ENCODE measurements around the gene FBXO10. TPM values are rescaled to one million over a fixed set of nuclear protein-coding genes. Genes with fewer than 3 reads are reported as not detected.
A peak's percentile ranks its signal among the peaks of the same experiment; 100 is the strongest.
"Not testable (repeated sequence)": the region's sequence is repeated elsewhere in the genome, so short reads cannot be mapped to it uniquely, and the experiment has no call there.

The FBXO10 gene
- total and polyA plus RNA-seq, 10 of the 15 experiments (the other 5 are each of a cell fraction or from before 2014, with no cell fraction given) = 1.6 to 17.2 (median 9.6) TPM

DNA sequence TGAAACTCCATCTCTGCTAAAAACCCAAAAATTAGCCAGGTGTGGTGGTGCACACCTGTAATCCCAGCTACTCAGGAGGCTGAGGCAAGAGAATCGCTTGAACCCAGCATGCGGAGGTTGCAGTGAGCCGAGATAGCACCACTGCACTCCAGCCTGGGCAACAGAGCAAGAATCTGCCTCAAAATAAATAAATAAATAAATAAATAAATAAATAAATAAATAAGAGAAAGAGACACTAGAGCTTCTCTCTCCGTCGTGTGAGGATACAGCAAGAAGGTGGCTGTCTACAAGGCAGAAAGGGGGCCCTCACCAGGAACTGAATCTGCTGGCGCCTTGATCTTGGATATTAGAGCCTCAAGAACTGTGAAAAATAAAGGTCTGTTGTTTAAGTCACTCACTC is 102.2 kb downstream of the FBXO10 start:
- H2AFZ ChIP-seq (ENCODE audit: control insufficient read depth, low read depth, low read length); FAIRE-seq; ATAC-seq; H3K4me2 ChIP-seq (ENCODE audit: control insufficient read depth, insufficient read depth); H3K9ac ChIP-seq (ENCODE audit: control insufficient read depth, insufficient read depth, low read length); BruUV-seq (replicated peaks); RAD21 ChIA-PET (ENCODE audit: unreplicated experiment); H3K27me3 ChIP-seq (replicated peaks in 1 of 2; ENCODE audit: control insufficient read depth in 2 of 2, insufficient read depth in 2 of 2, low read length in 1 of 2); intact Hi-C loops (cut with micrococcal nuclease; ENCODE audit: unreplicated experiment); DNase-seq (ENCODE audit: low read depth, low spot score); H3K9me3 ChIP-seq (replicated peaks; ENCODE audit: control insufficient read depth, insufficient read depth, low read length); H3K79me2 ChIP-seq (ENCODE audit: control insufficient read depth, insufficient read depth, low read length); H4K20me1 ChIP-seq (ENCODE audit: control insufficient read depth, insufficient read depth); H3K36me3 ChIP-seq (ENCODE audit: control insufficient read depth in 2 of 2, insufficient read depth in 2 of 2, low read length in 1 of 2); in situ Hi-C loops (cut with MboI); POLR2A ChIA-PET; CTCF ChIA-PET; H3K27ac ChIP-seq (ENCODE audit: control insufficient read depth, insufficient read depth); H3K4me1 ChIP-seq (ENCODE audit: control insufficient read depth, insufficient read depth, low read length); SMC1A ChIA-PET (ENCODE audit: uncharacterized antibody, unreplicated experiment); H3K4me3 ChIP-seq: not testable (repeated sequence)
- 51% methylated on average over 6 of the region's 6 CpGs for WGBS (ENCODE audit: insufficient coverage, insufficient replicate concordance, low lambda C conversion rate, missing lambda C conversion rate)

DNA sequence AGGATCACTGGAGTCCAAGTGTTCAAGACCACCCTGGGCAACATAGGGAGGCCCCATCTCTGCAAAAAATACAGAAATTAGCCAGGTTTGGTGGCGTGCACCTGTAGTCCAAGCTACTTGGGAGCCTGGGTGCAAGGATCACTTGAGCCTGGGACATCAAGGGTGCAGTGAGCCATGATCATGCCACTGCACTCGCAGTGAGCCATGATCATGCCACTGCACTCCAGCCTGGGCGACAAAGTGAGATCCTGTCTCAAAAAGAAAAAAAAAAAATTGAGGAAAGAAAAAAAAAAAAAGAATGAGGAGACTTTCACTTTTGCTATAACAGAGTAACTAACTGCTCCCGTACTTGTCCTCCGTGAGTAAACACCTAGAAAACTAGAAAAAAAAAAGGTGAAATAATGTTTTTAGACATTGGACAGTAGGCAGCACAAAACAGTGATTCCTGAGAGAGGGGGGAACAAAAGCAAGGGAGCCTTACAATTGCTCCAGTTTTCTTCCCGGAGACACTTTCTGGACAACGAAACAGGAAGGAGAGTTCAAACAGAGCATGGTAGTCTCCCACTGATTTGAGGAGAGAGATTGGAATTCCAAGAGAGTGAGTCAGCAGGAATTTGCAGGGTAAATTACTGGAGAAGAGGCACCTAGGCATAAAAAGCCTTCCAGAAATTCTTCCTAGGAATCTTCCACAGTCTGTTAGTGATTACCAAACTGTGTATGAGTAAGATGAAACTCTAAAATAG is 104.1 kb downstream of the FBXO10 start:
- Histone ChIP-seq H3K27me3 (replicated peaks in 1 of 2; ENCODE audit: control insufficient read depth in 2 of 2, insufficient read depth in 2 of 2, low read length in 1 of 2) (no peaks in the 10 kb centered on the region), H3K79me2 (ENCODE audit: control insufficient read depth, insufficient read depth, low read length) (no peaks in the 10 kb centered on the region; the same call in 1 of the 2 replicates), H3K4me2 (ENCODE audit: control insufficient read depth, insufficient read depth) (peak overlapping the region; percentile 11), H4K20me1 (ENCODE audit: control insufficient read depth, insufficient read depth) (no peaks in the 10 kb centered on the region), H3K4me1 (ENCODE audit: control insufficient read depth, insufficient read depth, low read length) (no peaks in the 10 kb centered on the region), H3K9ac (ENCODE audit: control insufficient read depth, insufficient read depth, low read length) (peak overlapping the region; percentile 1; the same call in 1 of the 2 replicates), H3K9me3 (replicated peaks; ENCODE audit: control insufficient read depth, insufficient read depth, low read length) (no peaks in the 10 kb centered on the region; the same call in 1 of the 3 replicates), H3K27ac (ENCODE audit: control insufficient read depth, insufficient read depth) (peak overlapping the region; percentile 1; the same call in 1 of the 2 replicates), H3K36me3 (ENCODE audit: control insufficient read depth in 2 of 2, insufficient read depth in 2 of 2, low read length in 1 of 2) (no peaks in the 10 kb centered on the region), H3K4me3 (0 out of 2 replicates have a peak overlapping the region, but pooled peaks have one; percentile 3), H2AFZ (ENCODE audit: control insufficient read depth, low read depth, low read length) (peak overlapping the region; percentile 21)
- ChIA-PET CTCF (interaction anchor here (1.1 to 1.5 kb wide), 3 partner anchors 9 to 14 kb away, joined by 3 to 9 read pairs (median 4); partner anchors contain the start of gene POLR1E), SMC1A (ENCODE audit: uncharacterized antibody, unreplicated experiment) (interaction anchor here (1.7 kb wide), 1 partner anchor 10 kb away, joined by 4 read pairs; no protein-coding TSS in a partner anchor), RAD21 (ENCODE audit: unreplicated experiment) (no interaction called here), POLR2A (interaction anchor here (0.6 to 1.8 kb wide), 4 partner anchors 21 to 794 kb away, joined by 4 to 7 read pairs (median 6); no protein-coding TSS in a partner anchor)
- no peak for TF ChIP-seq TCF7 (IDR thresholded peaks at IDR 0.05; ENCODE audit: borderline replicate concordance)
- TF ChIP-seq SMAD5 (IDR thresholded peaks at IDR 0.05; ENCODE audit: low read depth) = no peak
- peak; percentile 68 for TF ChIP-seq ZNF384 (IDR thresholded peaks at IDR 0.05; ENCODE audit: borderline replicate concordance, low read depth, low read length)
- in situ Hi-C loops (cut with MboI) (no loop called here), intact Hi-C loops (cut with micrococcal nuclease; ENCODE audit: unreplicated experiment) (no loop called here)
- FAIRE-seq (peak; percentile 49), ATAC-seq (peak; percentile 31), DNase-seq (ENCODE audit: low read depth, low spot score) (no peak)
- no TSS peak for BruUV-seq (replicated peaks)
- WGBS (ENCODE audit: insufficient coverage, insufficient replicate concordance, low lambda C conversion rate, missing lambda C conversion rate) = 10% methylated on average over 7 of the region's 7 CpGs
